ENCODE measurements around the gene HLA-DMA.
A peak's percentile ranks its signal among the peaks of the same experiment; 100 is the strongest.

HLA-DMA gene

DNA sequence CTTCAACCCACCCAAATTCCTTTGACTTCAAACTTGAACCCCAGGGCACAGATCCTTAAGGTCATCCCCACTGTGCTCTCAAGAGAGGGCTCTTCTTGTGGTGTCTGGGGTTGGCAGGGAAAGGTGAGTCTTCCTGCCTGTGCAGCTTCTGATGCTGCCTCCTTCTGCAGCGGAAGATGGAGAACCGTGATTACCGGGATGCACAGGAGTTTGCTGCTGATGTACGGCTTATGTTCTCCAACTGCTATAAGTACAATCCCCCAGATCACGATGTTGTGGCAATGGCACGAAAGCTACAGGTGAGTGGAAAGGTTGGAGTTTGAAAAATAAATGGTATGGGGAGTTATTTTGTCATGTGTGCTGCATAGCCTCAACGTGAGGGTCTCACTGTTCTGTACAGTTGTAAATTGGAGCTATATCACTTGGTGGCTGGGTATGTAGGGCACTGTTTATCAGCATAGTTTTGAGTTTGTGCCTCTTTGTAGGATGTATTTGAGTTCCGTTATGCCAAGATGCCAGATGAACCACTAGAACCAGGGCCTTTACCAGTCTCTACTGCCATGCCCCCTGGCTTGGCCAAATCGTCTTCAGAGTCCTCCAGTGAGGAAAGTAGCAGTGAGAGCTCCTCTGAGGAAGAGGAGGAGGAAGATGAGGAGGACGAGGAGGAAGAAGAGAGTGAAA is 24.5 kb upstream of the HLA-DMA start:
- Mint-ChIP-seq H3K4me1 (peaks cover 80% of the 10 kb centered on the region), H3K9me3 (no peaks in the 10 kb centered on the region), H3K4me3 (peak overlapping the region; percentile 46), H3K36me3 (ENCODE audit: low read depth) (peaks cover 100% of the 10 kb centered on the region), H3K27me3 (ENCODE audit: low read depth, poor library complexity) (peaks cover 14% of the 10 kb centered on the region), H3K27ac (peak overlapping the region; percentile 94)
- TF ChIP-seq, protein P1, sequence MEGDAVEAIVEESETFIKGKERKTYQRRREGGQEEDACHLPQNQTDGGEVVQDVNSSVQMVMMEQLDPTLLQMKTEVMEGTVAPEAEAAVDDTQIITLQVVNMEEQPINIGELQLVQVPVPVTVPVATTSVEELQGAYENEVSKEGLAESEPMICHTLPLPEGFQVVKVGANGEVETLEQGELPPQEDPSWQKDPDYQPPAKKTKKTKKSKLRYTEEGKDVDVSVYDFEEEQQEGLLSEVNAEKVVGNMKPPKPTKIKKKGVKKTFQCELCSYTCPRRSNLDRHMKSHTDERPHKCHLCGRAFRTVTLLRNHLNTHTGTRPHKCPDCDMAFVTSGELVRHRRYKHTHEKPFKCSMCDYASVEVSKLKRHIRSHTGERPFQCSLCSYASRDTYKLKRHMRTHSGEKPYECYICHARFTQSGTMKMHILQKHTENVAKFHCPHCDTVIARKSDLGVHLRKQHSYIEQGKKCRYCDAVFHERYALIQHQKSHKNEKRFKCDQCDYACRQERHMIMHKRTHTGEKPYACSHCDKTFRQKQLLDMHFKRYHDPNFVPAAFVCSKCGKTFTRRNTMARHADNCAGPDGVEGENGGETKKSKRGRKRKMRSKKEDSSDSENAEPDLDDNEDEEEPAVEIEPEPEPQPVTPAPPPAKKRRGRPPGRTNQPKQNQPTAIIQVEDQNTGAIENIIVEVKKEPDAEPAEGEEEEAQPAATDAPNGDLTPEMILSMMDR (IDR thresholded peaks at IDR 0.05): no peak
- DNase-seq: no peak

DNA sequence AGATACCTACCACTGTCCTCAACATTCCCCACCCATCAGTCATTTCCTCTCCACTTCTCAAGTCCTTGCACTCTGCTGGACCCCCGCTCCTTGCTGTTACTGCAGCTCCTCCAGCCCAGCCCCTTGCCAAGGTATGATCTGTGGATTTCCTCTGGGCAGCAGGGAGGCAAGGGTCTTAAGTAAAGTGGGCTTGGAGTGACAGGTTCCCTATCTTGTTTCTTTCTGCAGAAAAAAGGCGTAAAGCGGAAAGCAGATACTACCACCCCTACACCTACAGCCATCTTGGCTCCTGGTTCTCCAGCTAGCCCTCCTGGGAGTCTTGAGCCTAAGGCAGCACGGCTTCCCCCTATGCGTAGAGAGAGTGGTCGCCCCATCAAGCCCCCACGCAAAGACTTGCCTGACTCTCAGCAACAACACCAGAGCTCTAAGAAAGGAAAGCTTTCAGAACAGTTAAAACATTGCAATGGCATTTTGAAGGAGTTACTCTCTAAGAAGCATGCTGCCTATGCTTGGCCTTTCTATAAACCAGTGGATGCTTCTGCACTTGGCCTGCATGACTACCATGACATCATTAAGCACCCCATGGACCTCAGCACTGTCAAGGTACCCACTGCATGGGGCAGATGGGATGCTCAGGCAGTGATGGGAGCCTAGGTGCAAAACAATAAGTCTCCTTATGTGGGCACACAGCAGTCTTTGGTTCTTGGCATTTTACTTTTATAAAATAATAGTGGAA is 23.6 kb upstream of the HLA-DMA start:
- no peaks in the 10 kb centered on the region for H3K9me3 Mint-ChIP-seq
- H3K36me3 Mint-ChIP-seq (ENCODE audit: low read depth): peaks cover 94% of the 10 kb centered on the region
- peak overlapping the region; percentile 98 for H3K4me3 Mint-ChIP-seq
- TF ChIP-seq, protein P1 (IDR thresholded peaks at IDR 0.05): no peak
- H3K4me1 Mint-ChIP-seq: peaks cover 71% of the 10 kb centered on the region
- no peak for DNase-seq
- peak overlapping the region; percentile 88 for H3K27ac Mint-ChIP-seq
- H3K27me3 Mint-ChIP-seq (ENCODE audit: low read depth, poor library complexity): peaks cover 14% of the 10 kb centered on the region

DNA sequence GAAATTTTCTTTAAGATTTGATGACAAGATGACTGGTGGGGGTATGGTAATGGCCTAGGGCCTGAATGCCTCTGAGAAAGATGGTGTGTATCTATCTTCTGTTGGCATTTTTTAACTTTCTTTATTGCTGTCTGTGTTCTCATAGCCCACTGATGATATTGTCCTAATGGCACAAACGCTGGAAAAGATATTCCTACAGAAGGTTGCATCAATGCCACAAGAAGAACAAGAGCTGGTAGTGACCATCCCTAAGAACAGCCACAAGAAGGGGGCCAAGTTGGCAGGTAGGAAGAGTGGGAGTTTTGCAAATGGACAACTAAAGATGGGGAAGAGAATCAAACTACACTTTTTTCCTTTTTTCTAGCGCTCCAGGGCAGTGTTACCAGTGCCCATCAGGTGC is 23.0 kb upstream of the HLA-DMA start:
- no peak for DNase-seq
- peak overlapping the region; percentile 98 for H3K4me3 Mint-ChIP-seq
- H3K9me3 Mint-ChIP-seq: no peaks in the 10 kb centered on the region
- peak overlapping the region; percentile 88 for H3K27ac Mint-ChIP-seq
- H3K36me3 Mint-ChIP-seq (ENCODE audit: low read depth): peaks cover 88% of the 10 kb centered on the region
- H3K27me3 Mint-ChIP-seq (ENCODE audit: low read depth, poor library complexity): peaks cover 14% of the 10 kb centered on the region
- TF ChIP-seq, protein P1 (IDR thresholded peaks at IDR 0.05): no peak
- H3K4me1 Mint-ChIP-seq: peaks cover 64% of the 10 kb centered on the region

DNA sequence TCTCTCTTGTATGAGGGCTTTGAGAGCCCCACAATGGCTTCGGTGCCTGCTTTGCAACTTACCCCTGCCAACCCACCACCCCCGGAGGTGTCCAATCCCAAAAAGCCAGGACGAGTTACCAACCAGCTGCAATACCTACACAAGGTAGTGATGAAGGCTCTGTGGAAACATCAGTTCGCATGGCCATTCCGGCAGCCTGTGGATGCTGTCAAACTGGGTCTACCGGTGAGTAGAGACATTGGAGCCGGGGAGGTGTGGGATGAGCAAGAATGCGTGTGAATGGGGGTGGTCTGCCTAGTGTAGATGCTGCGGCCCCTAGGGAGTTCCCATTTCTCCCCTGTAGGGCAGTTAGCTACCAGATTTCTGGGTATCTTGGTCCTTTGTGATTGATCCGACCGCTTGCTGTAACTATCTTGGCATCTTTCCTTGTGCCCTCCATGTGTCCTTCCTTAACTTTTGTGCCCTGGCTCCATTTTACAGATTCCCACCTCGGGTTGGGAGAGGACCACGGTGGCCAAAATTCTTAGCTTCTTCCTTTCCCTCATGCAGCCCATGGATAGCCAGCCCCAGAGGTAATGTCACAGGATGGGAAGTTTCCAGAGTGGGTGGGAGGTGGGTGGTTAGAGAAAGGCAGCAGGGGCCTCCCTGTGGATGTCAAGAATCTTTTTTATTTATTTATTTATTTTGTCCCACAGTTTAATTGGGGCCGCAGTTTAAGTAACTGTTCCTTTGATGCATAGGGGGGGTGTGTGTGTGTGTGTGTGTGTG is 21.8 kb upstream of the HLA-DMA start:
- H3K4me3 Mint-ChIP-seq: peak overlapping the region; percentile 98
- DNase-seq: no peak
- H3K4me1 Mint-ChIP-seq: peaks cover 53% of the 10 kb centered on the region
- H3K27ac Mint-ChIP-seq: peak overlapping the region; percentile 45
- peaks cover 10% of the 10 kb centered on the region for H3K27me3 Mint-ChIP-seq (ENCODE audit: low read depth, poor library complexity)
- peaks cover 76% of the 10 kb centered on the region for H3K36me3 Mint-ChIP-seq (ENCODE audit: low read depth)
- H3K9me3 Mint-ChIP-seq: no peaks in the 10 kb centered on the region
- TF ChIP-seq, protein P1 (IDR thresholded peaks at IDR 0.05): no peak

DNA sequence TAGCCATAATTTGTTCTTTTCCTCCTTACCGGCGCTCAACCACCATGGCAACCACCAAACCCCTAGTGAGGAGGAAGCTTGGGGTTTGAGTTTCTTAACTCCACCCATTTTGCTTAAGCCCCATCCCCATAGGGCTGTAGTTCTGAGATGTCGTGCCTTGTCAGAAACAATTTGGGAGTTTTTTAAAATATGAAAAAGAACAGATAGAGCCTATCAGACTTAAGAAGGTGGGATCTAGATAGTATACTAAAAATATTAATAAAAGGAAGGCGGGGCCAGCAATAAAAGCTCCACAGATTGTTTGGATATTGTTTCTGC is 21.1 kb upstream of the HLA-DMA start:
- peak overlapping the region; percentile 98 for H3K4me3 Mint-ChIP-seq
- peaks cover 10% of the 10 kb centered on the region for H3K27me3 Mint-ChIP-seq (ENCODE audit: low read depth, poor library complexity)
- no peaks in the 10 kb centered on the region for H3K9me3 Mint-ChIP-seq
- DNase-seq: no peak
- peak overlapping the region; percentile 100 for H3K27ac Mint-ChIP-seq
- TF ChIP-seq, protein P1 (IDR thresholded peaks at IDR 0.05): no peak
- peaks cover 45% of the 10 kb centered on the region for H3K4me1 Mint-ChIP-seq
- H3K36me3 Mint-ChIP-seq (ENCODE audit: low read depth): peaks cover 69% of the 10 kb centered on the region
